IPS-NIHi11 (cell line): Measurements from ENCODE around the gene CDT1.
"Not testable (repeated sequence)": the region's sequence is repeated elsewhere in the genome, so short reads cannot be mapped to it uniquely, and the experiment has no call there.

ENCODE experiments used
- DNase-seq: peaks from one replicate; pipeline ENCODE4 v3.0.0; 2012; ENCODE audit warnings: mixed read lengths, low spot score

The CDT1 gene

GRCh38 chr16:88769617-88770460 lies 33.8 kb upstream of the CDT1 start:
- peak; percentile 90 for DNase-seq

- peak; percentile 71 for DNase-seq
Measured at GRCh38 chr16:88770461-88771293, 32.9 kb upstream of the CDT1 start.

- DNase-seq, result no peak
Measured at GRCh38 chr16:88771294-88771772, 32.3 kb upstream of the CDT1 start.

GRCh38 chr16:88771781-88772180 lies 31.8 kb upstream of the CDT1 start:
- not testable (repeated sequence) for DNase-seq

GRCh38 chr16:88772871-88773811 lies 30.4 kb upstream of the CDT1 start:
- no peak for DNase-seq

- no peak for DNase-seq
Measured at GRCh38 chr16:88773812-88774291, 29.7 kb upstream of the CDT1 start.

- no peak for DNase-seq
Measured at GRCh38 chr16:88774544-88775393, 28.8 kb upstream of the CDT1 start.

GRCh38 chr16:88775825-88776224 lies 27.8 kb upstream of the CDT1 start:
- no peak for DNase-seq

GRCh38 chr16:88777471-88778270 lies 25.9 kb upstream of the CDT1 start:
- no peak for DNase-seq

- DNase-seq, result no peak
Measured at GRCh38 chr16:88778271-88778525, 25.4 kb upstream of the CDT1 start.

- DNase-seq, result no peak
Measured at GRCh38 chr16:88778541-88779065, 25.0 kb upstream of the CDT1 start.

- no peak for DNase-seq
Measured at GRCh38 chr16:88779406-88780141, 24.0 kb upstream of the CDT1 start.

GRCh38 chr16:88780142-88781062 lies 23.2 kb upstream of the CDT1 start:
- DNase-seq, result no peak

GRCh38 chr16:88781140-88782077 lies 22.2 kb upstream of the CDT1 start:
- DNase-seq, result no peak

- DNase-seq, result no peak
Measured at GRCh38 chr16:88782454-88783390, 20.9 kb upstream of the CDT1 start.
